PC-3 (cell line): ENCODE results near the gene RLN1. TPM values are rescaled to one million over a fixed set of nuclear protein-coding genes. Genes with fewer than 3 reads are reported as not detected.

Experiments
- ATAC-seq: fragments of 200-7000 bp; cut with Tn5 transposase; 2 replicates; pipeline ENCODE4 v1.9.1; 2020; ENCODE audit warnings: mild to moderate bottlenecking, moderate library complexity
- BruUV-seq: library from RNA; stranded (reverse); fragments of 400-500 nt; replicated peaks from 2 replicates; lab custom pipeline; 2021; lab: Mats Ljungman, UMichigan
- CTCF ChIA-PET: fragments of 300-600 bp; sonication (Branson Sonifier 250); formaldehyde crosslinking; loops from one replicate; lab custom pipeline; 2022; ENCODE audit warnings: antibody characterized with exemption; lab: Charles Lee
- POLR2A ChIA-PET: fragments of 300-600 bp; sonication (Branson Sonifier 250); formaldehyde crosslinking; loops from one replicate; lab custom pipeline; 2022; ENCODE audit warnings: antibody characterized with exemption; ENCODE audit not compliant: unreplicated experiment; lab: Charles Lee
- DNase-seq: peaks from one replicate; pipeline ENCODE4 v3.0.0-alpha.2; 2015
- H2AFZ ChIP-seq: fragments of 300-600 bp; sonication (generic); 2 replicates; pipeline ENCODE4 v1.6.0; 2016; ENCODE audit warnings: antibody characterized with exemption, low read length
- H3F3A ChIP-seq: fragments of 300-600 bp; sonication (generic); one replicate; pipeline ENCODE4 v1.6.0; 2017; ENCODE audit warnings: antibody characterized with exemption, low read length, control low read depth, mild to moderate bottlenecking; ENCODE audit not compliant: unreplicated experiment
- H3K27ac ChIP-seq: fragments of 300-600 bp; sonication (generic); 2 replicates; pipeline ENCODE4 v1.5.1; 2016; ENCODE audit warnings: mild to moderate bottlenecking, low read length
- H3K27me3 ChIP-seq: fragments of 300-600 bp; sonication (generic); 2 replicates; pipeline ENCODE4 v1.6.1; 2016; ENCODE audit warnings: low read length, mixed read lengths
- H3K36me3 ChIP-seq: fragments of 300-600 bp; sonication (generic); 2 replicates; pipeline ENCODE4 v1.6.1; 2016; ENCODE audit warnings: low read depth, mixed run types, low read length, mixed read lengths
- H3K4me1 ChIP-seq: fragments of 300-600 bp; sonication (generic); 2 replicates; pipeline ENCODE4 v1.5.1; 2016; ENCODE audit warnings: low read length; ENCODE audit not compliant: insufficient read depth
- H3K4me2 ChIP-seq: fragments of 300-600 bp; sonication (generic); 2 replicates; pipeline ENCODE4 v1.6.0; 2016; ENCODE audit warnings: low read length
- H3K4me3 ChIP-seq: fragments of 300-600 bp; sonication (generic); 2 replicates; pipeline ENCODE4 v1.5.1; 2016; ENCODE audit warnings: mild to moderate bottlenecking, low read length, mixed read lengths
- H3K79me2 ChIP-seq: fragments of 300-600 bp; sonication (generic); 2 replicates; pipeline ENCODE4 v1.6.1; 2017; ENCODE audit warnings: low read length, mixed read lengths
- H3K9ac ChIP-seq: fragments of 300-600 bp; sonication (generic); 2 replicates; pipeline ENCODE4 v1.6.0; 2016; ENCODE audit warnings: mild to moderate bottlenecking, low read length
- H3K9me2 ChIP-seq: fragments of 300-600 bp; sonication (generic); replicated peaks from 2 replicates; pipeline ENCODE4 v1.6.1; 2016; ENCODE audit warnings: mixed run types, low read length, mixed read lengths
- H3K9me3 ChIP-seq: fragments of 300-600 bp; sonication (generic); 2 replicates; pipeline ENCODE4 v1.6.1; 2016; ENCODE audit warnings: low read length, mixed read lengths
- H4K20me1 ChIP-seq: fragments of 300-600 bp; sonication (generic); 2 replicates; pipeline ENCODE4 v1.6.1; 2016; ENCODE audit warnings: low read length, mixed read lengths
- EZH2 ChIP-seq: fragments of 300-600 bp; sonication (generic); IDR thresholded peaks from one replicate; pipeline ENCODE4 v1.6.1; 2017; ENCODE audit warnings: antibody characterized with exemption, mild to moderate bottlenecking, low read length; ENCODE audit not compliant: unreplicated experiment
- EZH2phosphoT487 ChIP-seq: fragments of 300-600 bp; sonication (generic); IDR thresholded peaks from 2 replicates; pipeline ENCODE4 v1.6.1; 2018; ENCODE audit warnings: mild to moderate bottlenecking, antibody characterized with exemption, low read length, borderline replicate concordance
- intact Hi-C: fragments of 100-400 bp; cut with micrococcal nuclease; formaldehyde crosslinking; loops from 2 replicates; pipeline ENCODE4 v1.9.0; 2023
- total RNA-seq: library from RNA; depleted of rRNA; stranded (reverse); fragments of >200 nt; gene quantifications from 2 replicates; pipeline ENCODE4 v1.2.3, GENCODE V29; 2014
- TF ChIP-seq, protein P1 (sequence below): fragments of 300-600 bp; sonication (generic); conservative IDR thresholded peaks from 2 replicates; pipeline ENCODE4 v1.5.1; 2017; ENCODE audit warnings: antibody characterized with exemption, low read depth, mild to moderate bottlenecking, low read length

The RLN1 gene
- total RNA-seq, 1 experiment from 2014 or later: not detected

DNA sequence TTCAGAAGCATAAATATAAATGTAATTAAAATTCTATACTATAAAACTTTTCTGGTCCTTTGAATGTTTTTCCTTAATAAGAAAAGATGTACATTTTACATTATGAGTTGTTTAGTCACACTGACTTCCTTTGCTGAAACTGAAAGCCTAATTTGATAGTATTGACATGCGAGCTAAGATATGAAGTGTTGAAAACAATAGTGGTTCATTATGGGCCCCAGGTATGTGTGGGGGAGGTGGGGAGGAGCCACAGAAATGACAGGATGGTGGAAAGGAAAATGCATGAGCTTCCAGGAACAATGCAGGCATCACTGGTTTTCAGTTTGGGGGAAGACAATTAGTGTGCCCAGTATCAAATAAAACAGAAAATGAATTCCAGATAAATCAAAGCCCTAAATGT lies 35.4 kb upstream of the RLN1 start:
- no TSS peak for BruUV-seq
- intact Hi-C loops: no loop called here
- no peaks in the 10 kb centered on the region for H4K20me1 ChIP-seq
- no peaks in the 10 kb centered on the region for H3K9me2 ChIP-seq
- H3K4me1 ChIP-seq: no peaks in the 10 kb centered on the region
- DNase-seq: no peak
- H3K4me3 ChIP-seq: no peak overlapping the region
- H3K36me3 ChIP-seq: no peaks in the 10 kb centered on the region
- no peak overlapping the region for H3K4me2 ChIP-seq
- no peak overlapping the region for H3K9ac ChIP-seq
- H3K27me3 ChIP-seq: no peaks in the 10 kb centered on the region
- ChIA-PET CTCF (no interaction called here), POLR2A (no interaction called here)
- TF ChIP-seq EZH2phosphoT487 (no peak), EZH2 (no peak)
- TF ChIP-seq, protein P1, sequence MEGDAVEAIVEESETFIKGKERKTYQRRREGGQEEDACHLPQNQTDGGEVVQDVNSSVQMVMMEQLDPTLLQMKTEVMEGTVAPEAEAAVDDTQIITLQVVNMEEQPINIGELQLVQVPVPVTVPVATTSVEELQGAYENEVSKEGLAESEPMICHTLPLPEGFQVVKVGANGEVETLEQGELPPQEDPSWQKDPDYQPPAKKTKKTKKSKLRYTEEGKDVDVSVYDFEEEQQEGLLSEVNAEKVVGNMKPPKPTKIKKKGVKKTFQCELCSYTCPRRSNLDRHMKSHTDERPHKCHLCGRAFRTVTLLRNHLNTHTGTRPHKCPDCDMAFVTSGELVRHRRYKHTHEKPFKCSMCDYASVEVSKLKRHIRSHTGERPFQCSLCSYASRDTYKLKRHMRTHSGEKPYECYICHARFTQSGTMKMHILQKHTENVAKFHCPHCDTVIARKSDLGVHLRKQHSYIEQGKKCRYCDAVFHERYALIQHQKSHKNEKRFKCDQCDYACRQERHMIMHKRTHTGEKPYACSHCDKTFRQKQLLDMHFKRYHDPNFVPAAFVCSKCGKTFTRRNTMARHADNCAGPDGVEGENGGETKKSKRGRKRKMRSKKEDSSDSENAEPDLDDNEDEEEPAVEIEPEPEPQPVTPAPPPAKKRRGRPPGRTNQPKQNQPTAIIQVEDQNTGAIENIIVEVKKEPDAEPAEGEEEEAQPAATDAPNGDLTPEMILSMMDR: no peak
- H2AFZ ChIP-seq: no peak overlapping the region
- ATAC-seq: no peak
- no peak overlapping the region for H3K27ac ChIP-seq
- H3F3A ChIP-seq: no peaks in the 10 kb centered on the region
- H3K9me3 ChIP-seq: no peaks in the 10 kb centered on the region
- H3K79me2 ChIP-seq: no peaks in the 10 kb centered on the region

DNA sequence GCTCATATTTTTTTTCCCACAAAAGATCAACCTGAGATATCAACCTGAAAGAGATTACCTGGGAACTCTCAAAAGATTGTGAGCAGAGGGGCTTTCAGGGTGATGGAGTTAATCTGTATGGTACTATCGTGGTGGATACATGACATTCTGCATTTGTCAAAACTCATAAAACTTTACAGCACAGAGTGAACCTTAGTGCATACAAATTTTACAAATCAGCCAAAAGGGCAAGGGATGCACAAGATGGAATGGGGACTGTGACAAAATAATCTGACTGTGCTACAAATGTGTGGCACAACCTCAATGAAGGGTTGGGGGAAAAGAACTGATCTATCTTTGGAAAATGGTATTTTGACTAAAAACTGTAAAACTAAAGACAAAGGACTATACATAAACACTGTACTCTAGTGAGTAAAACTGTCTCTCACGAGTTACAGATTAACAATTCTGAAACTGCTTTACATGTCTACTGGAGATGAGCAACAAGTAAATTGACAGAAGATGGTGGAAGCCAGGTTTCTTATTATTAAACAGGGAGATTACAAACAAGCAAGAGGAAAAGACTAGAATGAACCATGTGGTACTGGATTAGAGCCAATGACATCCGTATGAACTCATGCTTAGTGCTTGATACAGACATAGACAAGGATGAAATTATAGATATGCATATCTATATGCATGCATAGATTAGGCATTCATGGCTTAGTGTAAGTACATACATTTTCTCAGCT lies 24.8 kb upstream of the RLN1 start:
- ChIA-PET CTCF (no interaction called here), POLR2A (no interaction called here)
- no peak overlapping the region for H3K27ac ChIP-seq
- no peaks in the 10 kb centered on the region for H3K79me2 ChIP-seq
- H3K9ac ChIP-seq: no peak overlapping the region
- no peaks in the 10 kb centered on the region for H3K27me3 ChIP-seq
- no peaks in the 10 kb centered on the region for H4K20me1 ChIP-seq
- intact Hi-C loops: no loop called here
- no peaks in the 10 kb centered on the region for H3K4me1 ChIP-seq
- no peaks in the 10 kb centered on the region for H3F3A ChIP-seq
- no TSS peak for BruUV-seq
- no peaks in the 10 kb centered on the region for H3K9me3 ChIP-seq
- no peak overlapping the region for H3K4me2 ChIP-seq
- no peaks in the 10 kb centered on the region for H3K36me3 ChIP-seq
- TF ChIP-seq EZH2phosphoT487: no peak
- TF ChIP-seq, protein P1: no peak
- no peak for TF ChIP-seq EZH2
- no peaks in the 10 kb centered on the region for H3K9me2 ChIP-seq
- no peak overlapping the region for H3K4me3 ChIP-seq
- no peak overlapping the region for H2AFZ ChIP-seq
- no peak for DNase-seq
- ATAC-seq: no peak

DNA sequence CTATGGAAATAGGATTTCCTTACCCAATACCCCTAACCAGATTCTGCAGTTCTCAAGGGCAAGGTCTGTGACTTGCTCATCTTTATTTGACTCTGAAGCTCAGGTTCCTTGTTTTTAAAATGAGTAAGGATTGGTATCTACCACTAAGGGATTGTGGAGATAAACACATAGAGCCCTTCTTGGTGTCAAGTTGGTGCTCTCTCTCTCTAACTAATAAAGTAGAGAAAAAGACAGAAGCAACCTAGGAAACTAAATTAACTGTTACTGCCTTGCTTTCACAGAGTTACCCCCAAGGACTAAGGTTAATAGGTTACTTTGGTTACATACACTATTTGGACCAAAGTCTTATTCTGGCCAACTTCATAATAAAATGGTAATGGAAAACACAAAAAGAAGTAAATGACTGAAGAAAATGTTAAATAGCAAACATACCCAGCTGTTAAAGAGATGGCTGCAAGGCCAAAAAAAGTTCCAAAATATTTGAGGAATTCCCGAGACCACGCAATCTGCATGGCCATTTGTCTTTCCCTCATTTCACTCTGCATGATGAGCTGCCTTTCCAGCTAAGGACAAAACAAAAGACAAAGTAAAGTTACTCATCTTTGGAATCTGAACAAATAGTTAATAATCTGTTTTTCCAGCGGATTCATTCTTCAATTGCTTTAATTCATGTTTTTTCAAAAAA lies 21.8 kb upstream of the RLN1 start:
- H3K9me3 ChIP-seq: no peaks in the 10 kb centered on the region
- ChIA-PET CTCF (no interaction called here), POLR2A (no interaction called here)
- ATAC-seq (no peak), DNase-seq (no peak)
- no peaks in the 10 kb centered on the region for H3K79me2 ChIP-seq
- H3K27ac ChIP-seq: no peak overlapping the region
- intact Hi-C loops: no loop called here
- H3K27me3 ChIP-seq: no peaks in the 10 kb centered on the region
- H3F3A ChIP-seq: no peaks in the 10 kb centered on the region
- H3K4me2 ChIP-seq: no peak overlapping the region
- H4K20me1 ChIP-seq: no peaks in the 10 kb centered on the region
- H2AFZ ChIP-seq: no peak overlapping the region
- H3K4me1 ChIP-seq: no peaks in the 10 kb centered on the region
- H3K9ac ChIP-seq: no peak overlapping the region
- no peak overlapping the region for H3K4me3 ChIP-seq
- TF ChIP-seq EZH2 (no peak), EZH2phosphoT487 (no peak)
- TF ChIP-seq, protein P1: no peak
- no TSS peak for BruUV-seq
- H3K9me2 ChIP-seq: no peaks in the 10 kb centered on the region
- H3K36me3 ChIP-seq: no peaks in the 10 kb centered on the region
